Epithelial cell of esophagus (primary cell): ENCODE results near the gene HGF.

Source experiments
- DNase-seq: peaks from one replicate; pipeline ENCODE4 v3.0.0; 2010; ENCODE audit warnings: low read depth
- H3K4me3 ChIP-seq: 2 replicates; pipeline ENCODE4 v1.5.1; 2011; ENCODE audit warnings: mild to moderate bottlenecking, low read length, control low read depth
- TF ChIP-seq, protein P1 (sequence below): IDR thresholded peaks from 2 replicates; pipeline ENCODE4 v1.5.1; 2011; ENCODE audit warnings: low read depth, mild to moderate bottlenecking, low read length, control low read depth, inconsistent platforms; ENCODE audit not compliant: insufficient read depth; ENCODE audit errors: missing control alignments

The HGF gene

DNA sequence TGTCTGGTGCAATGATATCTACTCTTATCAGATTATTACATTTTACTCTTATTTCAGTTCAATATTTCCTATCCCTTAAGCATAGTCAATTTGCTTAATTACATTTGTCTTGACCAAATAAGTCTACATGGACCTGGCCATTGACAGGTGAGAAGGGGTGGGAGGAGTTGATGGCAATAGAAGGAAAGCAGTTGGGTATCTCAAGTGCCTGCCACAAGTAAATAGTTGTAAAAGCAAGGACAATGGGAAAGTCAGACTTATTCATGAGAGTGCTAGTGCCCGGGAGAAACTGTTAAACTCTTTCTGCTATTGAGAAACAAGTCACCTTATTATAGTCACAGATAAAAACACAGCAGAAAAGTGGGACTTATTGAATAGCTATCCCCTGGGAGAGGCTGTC, 32.4 kb upstream of the HGF start:
- TF ChIP-seq, protein P1, sequence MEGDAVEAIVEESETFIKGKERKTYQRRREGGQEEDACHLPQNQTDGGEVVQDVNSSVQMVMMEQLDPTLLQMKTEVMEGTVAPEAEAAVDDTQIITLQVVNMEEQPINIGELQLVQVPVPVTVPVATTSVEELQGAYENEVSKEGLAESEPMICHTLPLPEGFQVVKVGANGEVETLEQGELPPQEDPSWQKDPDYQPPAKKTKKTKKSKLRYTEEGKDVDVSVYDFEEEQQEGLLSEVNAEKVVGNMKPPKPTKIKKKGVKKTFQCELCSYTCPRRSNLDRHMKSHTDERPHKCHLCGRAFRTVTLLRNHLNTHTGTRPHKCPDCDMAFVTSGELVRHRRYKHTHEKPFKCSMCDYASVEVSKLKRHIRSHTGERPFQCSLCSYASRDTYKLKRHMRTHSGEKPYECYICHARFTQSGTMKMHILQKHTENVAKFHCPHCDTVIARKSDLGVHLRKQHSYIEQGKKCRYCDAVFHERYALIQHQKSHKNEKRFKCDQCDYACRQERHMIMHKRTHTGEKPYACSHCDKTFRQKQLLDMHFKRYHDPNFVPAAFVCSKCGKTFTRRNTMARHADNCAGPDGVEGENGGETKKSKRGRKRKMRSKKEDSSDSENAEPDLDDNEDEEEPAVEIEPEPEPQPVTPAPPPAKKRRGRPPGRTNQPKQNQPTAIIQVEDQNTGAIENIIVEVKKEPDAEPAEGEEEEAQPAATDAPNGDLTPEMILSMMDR: no peak

GRCh38 chr7:81801532-81801931, 31.7 kb upstream of the HGF start:
- no peak for DNase-seq
- no peak overlapping the region for H3K4me3 ChIP-seq
- TF ChIP-seq, protein P1: no peak

More for the DNA sequence above, 32.4 kb upstream of the HGF start:
- H3K4me3 ChIP-seq: no peak overlapping the region
- no peak for DNase-seq

DNA sequence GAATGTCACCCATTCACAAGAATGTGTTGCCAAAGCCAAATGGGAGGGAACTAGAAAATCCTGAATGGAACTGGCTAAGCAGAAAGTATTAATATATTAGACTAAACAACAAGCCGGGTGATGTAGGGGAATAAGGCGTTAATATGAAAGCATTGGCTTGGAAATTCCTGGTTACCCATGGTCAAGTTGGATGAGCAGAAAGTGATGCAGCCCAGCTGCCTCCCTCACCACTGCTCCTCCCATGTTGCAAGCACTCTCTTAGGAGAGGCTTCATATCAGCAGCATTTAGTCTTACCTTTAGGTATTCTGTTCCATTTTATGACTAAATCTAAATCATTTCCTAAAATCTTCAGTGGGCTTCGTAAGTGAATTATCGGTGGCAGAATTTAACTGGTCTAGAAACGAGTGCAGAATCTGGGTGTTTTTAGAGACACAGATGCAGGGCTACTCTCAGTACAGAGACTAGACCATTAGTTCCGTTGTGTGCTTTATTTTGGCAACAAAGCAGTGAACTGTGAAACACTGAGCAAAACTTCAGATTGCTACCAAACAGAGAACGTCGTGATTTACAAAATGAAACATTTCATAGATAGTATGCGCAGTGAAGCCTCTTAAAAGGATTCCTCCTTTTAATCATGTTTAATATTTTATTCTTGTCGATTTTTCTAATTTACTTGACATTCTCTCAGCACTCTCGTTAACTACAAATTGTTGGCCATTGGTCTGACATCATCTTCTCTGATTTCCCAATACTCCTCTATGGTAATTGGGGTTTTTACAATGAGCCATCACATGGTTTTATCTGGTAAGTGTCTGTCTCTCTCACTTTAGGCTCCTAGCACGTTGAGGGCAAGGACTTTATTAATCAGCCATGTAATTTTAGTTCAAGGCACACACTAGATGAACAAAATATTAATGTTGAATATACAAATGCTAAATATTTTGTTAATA, 22.0 kb upstream of the HGF start:
- DNase-seq: no peak
- H3K4me3 ChIP-seq: no peak overlapping the region
- TF ChIP-seq, protein P1: no peak

- no peak for DNase-seq
- H3K4me3 ChIP-seq: no peak overlapping the region
- TF ChIP-seq, protein P1: no peak
Observed at GRCh38 chr7:81790686-81791085, 20.8 kb upstream of the HGF start.

DNA sequence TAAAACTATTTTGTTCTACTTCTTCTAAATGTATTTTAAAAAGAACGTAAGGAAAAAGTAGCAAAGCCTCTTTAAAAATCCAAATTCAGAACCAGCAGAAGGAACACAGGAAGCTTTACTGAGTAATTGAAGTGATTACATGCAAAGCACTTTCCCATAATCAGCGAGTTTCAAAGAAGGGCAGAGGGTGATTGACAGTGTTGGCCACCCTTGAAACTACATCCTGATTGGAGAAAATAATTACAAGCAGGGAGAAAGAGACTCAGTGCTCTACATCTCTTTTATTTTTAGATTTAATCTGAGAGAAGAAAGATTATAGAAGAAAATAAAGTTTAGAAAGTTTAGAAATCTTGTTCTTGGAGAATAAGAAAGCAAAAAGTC, 20.3 kb upstream of the HGF start:
- no peak overlapping the region for H3K4me3 ChIP-seq
- TF ChIP-seq, protein P1: no peak
- no peak for DNase-seq

DNA sequence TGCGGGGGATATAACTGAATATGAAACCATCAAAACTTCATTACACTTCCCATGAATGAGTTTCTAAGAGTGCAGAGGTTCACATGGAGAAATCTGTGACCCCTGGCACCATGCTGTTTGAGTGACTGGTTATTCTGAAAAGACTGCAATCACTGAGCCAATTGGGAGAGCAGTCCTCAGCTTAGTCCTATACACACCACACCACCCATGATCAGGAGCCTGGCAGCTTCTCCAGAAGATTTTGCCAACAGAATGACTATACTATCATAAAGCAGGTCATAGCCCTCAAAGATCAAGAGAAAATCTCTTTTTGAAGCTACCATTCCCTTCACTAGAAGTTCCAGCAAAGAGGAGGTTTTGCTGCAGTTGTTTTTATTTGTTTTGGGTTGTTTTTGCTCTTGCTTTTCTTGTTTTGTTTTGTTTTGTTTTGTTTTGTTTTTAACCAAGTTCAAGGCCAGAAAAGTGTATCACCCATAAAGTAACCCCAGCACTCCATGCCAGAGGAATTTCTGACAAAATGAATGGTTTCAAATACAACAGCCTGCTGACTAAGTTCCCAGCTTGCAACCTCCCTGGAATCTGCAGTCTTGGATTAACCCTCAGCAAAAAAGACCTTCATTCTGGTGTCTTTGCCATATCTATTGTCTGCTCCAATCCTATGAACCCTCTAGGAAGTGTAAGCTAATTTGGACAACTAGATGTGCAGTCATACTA, 19.7 kb upstream of the HGF start:
- H3K4me3 ChIP-seq: no peak overlapping the region
- DNase-seq: no peak
- TF ChIP-seq, protein P1: no peak
